GM21447 (cell line): ENCODE data around the gene ZNF492.
"Not testable (repeated sequence)": the region's sequence is repeated elsewhere in the genome, so short reads cannot be mapped to it uniquely, and the experiment has no call there.

ENCODE experiments used
- ATAC-seq: cut with Tn5 transposase; IDR thresholded peaks from one replicate; pipeline ENCODE4 v1.9.1; 2021; ENCODE audit not compliant: unreplicated experiment

Gene ZNF492

GRCh38 chr19:22633706-22634449 lies at the start of gene ZNF492:
ZNF492 (plus strand) TSS chr19:22634324; CDS start chr19:22653400, 19,076 bp downstream.
- not testable (repeated sequence) for ATAC-seq

DNA sequence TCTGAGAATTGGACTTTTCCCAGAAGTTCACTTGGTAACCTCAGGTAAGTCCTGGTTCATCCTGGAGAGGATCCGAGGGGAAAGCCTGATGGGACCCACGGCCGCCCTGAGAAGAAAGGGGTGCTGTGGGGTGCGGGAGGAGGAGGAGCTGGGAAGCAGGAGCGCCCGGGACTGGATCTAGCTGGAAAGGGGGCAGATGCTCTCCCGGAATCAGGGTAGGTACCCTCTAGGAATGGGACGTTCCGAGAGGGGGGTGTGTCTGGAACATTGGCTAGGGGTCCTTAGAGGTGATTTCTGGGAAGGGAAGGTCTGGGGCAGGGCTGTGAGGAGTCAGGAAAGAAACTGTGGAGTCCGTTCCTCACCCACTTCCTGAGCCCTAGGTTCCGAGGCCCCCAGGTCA lies 38.7 kb upstream of the ZNF492 start:
- ATAC-seq = no peak

DNA sequence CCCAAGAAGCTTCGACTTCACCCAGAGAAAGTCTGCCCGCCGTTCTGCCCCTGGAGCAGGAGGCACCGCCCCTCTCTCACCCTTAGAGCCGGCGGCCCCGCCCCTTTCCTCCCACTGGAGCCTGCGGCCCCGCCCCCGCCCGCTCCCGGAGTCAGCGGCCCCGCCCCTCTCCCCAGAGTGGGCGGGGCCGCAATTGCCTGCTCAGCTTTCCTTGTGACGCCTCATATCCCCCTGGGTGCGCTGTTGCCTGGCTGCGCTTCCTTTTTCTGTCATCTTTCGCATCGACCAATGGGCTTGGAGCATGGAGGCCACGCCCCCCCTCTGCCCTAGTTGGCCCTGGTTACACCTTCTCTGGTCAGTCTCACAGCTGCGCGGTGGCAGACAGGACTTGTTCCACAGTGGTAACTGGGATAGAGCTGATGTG lies 38.2 kb upstream of the ZNF492 start:
- ATAC-seq = no peak

- no peak for ATAC-seq
Observed at GRCh38 chr19:22600690-22601648, 33.2 kb upstream of the ZNF492 start.

DNA sequence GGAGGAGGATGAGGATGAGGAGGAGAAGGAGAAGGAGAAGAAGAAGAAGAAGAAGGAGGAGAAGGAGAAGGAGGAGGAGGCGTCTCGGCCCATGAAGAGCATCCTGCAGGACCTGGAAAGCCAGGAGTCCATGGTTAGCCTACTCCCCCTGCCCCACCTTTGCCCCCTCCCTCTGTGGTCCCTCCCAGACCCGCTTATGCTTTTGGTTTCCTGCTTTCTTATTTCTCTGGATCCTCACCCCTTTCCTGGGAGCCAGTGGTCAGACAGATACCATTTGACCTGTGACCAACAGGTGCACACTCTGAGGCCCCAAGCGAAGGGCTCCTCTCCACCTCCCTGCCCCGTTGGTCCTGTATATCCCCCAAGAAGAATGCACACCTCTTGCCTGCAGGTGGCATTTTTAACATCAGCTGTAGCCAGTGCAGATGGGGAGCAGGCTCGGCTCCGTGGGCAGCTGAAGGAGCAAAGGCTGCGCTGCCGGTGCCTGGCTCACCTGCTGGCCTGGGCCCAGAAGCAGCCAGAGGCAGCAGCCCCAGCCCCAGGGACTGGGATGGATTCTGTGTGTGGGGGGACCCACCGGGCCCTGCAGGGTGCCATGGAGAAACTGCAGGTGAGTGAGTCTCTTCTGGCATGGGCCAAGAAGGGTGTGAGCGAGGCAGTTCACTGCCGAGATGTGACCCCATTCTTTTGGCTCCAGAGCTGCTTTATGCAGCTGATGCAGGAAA lies 32.1 kb upstream of the ZNF492 start:
- ATAC-seq = no peak

- ATAC-seq = no peak
Observed at GRCh38 chr19:22602631-22603272, 31.4 kb upstream of the ZNF492 start.

DNA sequence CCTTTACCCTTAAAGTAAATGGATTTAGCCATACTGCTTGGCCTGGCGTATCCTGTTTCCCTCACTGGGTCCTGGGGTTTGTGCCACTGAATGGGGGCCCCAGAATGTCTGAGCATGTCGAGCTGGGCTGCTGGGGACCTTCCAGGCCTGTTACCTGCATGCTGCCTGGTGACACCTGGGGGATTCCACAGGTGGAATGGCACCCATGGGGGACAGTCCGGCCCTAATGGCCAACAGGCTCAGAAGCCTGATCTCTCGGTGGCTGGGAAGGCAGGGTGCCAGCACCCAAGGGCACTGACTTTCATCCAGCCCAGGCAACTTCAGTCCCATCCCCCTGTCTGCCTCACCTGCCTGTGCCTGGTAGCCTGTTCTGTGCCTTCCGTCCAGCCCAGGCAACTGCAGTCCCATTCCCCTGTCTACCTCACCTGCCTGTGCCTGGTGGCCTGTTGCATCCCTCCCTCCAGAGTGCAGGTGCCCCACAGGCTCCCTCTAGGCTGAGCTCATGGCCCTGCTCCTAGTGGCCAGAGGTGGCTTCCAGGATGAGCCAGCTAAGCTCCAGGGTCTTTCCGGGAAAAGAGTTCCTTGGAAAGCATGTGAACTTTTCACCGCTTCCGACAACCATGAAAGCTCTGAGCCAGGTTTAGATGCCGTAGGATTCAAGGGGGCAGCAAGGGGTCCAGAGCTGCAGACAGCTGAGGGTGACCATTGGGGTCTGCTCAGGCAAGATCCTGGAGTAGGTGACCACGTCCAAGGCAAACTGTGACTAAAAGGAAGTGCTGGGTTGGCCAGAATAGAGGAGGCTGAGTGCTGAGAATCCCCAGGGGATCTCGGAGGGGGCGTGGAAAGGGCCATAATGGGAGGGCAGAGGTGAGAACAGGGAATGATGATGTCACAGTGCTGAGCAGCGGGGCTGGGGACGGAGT lies 30.3 kb upstream of the ZNF492 start:
- ATAC-seq = no peak

GRCh38 chr19:22604571-22605274 lies 29.4 kb upstream of the ZNF492 start:
- ATAC-seq = no peak

- ATAC-seq = no peak
Observed at GRCh38 chr19:22605275-22606211, 28.6 kb upstream of the ZNF492 start.

DNA sequence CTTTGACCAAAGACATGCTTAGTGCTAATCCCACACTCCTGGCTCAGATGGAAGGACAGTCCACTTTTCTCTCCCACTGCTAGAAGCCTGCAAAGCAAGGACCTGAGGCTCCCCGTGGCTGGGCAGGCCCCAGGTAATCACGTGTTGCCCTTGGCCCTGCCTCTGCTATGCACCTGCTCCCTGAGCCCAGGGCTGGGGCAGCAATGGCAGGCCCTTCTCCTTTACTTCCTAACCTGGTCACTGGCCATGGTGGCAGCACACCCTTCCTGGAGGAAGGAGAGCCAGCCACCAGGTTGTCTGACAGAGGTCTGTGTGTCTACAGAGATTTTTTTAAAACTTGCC lies 27.9 kb upstream of the ZNF492 start:
- no peak for ATAC-seq

DNA sequence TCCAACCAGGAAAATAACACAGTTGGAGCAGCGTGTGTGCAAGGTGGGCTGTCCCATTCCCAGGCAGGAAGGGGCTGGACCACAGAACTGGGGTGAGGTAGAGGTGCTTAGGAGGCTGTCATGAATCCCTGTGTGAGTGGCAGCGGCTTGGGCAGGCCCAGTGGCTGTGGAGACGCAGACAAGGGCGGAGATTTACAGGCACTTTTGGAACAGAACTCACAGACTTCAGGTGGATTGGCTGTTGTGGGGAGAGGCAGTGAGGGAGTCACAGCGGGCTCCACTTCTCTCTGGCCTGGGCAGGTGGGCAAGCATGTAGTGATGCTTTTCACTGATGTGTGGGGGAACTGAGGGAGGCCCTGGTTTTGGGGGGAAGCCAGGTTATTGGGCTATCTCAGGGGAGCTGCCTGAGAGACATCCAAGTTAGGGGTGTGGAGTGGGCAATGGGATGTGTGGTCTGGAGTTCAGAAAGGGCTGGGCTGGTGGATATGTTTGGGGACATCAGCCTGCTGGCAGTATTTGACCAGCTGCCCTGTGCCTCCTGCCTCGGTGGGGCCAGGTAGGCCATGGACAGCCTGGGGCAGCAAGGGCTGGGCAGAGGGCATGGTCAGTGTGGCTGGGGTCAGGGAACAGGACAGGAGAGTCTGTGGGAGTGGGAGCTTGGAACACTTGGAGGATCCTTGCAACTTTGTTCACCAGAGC lies 27.0 kb upstream of the ZNF492 start:
- ATAC-seq = no peak

- ATAC-seq = no peak
Observed at GRCh38 chr19:22607653-22608430, 26.3 kb upstream of the ZNF492 start.

GRCh38 chr19:22608441-22608840 lies 25.7 kb upstream of the ZNF492 start:
- ATAC-seq = no peak

DNA sequence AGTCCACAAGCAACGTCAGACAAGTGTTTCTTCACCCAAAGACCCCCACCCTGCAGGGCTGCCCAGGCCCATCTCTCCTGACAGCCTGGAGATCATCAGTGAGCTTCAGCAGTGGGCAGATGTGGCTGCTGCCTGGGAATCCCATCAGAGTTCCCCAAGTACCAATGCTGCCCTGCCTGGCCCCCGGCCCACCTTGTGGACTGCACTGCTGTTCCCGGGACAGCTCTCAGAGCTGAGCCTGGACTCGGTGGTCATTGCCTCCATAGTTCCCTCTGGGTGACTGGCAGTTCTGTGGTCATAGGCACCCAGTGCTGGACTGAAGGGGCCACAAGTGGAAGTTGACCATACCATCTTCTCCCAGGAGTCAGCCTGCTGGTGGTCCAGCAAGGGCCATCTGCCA lies 24.5 kb upstream of the ZNF492 start:
- no peak for ATAC-seq

GRCh38 chr19:22610121-22610520 lies 24.0 kb upstream of the ZNF492 start:
- ATAC-seq = no peak

DNA sequence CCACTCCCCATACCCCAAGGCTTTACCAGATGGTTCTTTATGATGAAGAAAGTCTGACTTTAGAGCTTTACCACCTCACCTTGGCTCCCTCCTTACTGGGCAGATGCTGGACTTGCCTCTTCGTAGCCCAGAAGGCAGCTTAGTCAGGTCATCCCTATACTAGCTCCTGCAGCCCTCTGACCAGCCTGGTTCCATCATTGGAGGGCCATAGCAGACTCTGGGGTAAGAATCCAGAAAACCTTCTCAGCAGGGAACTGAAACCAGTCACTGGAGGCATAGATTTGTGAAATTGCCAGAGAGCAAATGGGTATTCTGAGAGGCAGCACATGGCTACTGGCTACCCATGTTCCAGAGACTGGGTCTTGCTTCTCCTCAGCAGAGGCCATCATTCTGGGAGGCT lies 21.8 kb upstream of the ZNF492 start:
- ATAC-seq = no peak

GRCh38 chr19:22616659-22617058 lies 17.5 kb upstream of the ZNF492 start:
- ATAC-seq = no peak
